K562 (cell line): ENCODE measurements around the gene SMCHD1. TPM values are rescaled to one million over a fixed set of nuclear protein-coding genes. Genes with fewer than 3 reads are reported as not detected.

Source experiments
- BHLHE40 ChIP-seq: IDR thresholded peaks from 2 replicates; pipeline ENCODE4 v1.6.1; 2011; ENCODE audit warnings: low read length, improper control_type of control experiment
- CHAMP1 ChIP-seq: fragments of 450-650 bp; IDR thresholded peaks from 2 replicates; pipeline ENCODE4 v1.6.1; 2016; ENCODE audit warnings: mild to moderate bottlenecking
- CREB3 ChIP-seq: fragments of 450-650 bp; conservative IDR thresholded peaks from 2 replicates; pipeline ENCODE4 v1.6.1; 2016; ENCODE audit warnings: missing genetic modification characterization, low read depth, mild to moderate bottlenecking, missing compliant biosample characterization, moderate library complexity
- DPF2 ChIP-seq: fragments of 450-650 bp; IDR thresholded peaks from 2 replicates; pipeline ENCODE4 v1.6.1; 2016
- RAD51 ChIP-seq: fragments of 450-650 bp; IDR thresholded peaks from 2 replicates; pipeline ENCODE4 v1.7.1; 2016; ENCODE audit warnings: low read depth, mild to moderate bottlenecking, borderline replicate concordance
- RFX1 ChIP-seq: fragments of 450-650 bp; IDR thresholded peaks from 2 replicates; pipeline ENCODE4 v1.6.1; 2016; ENCODE audit warnings: mild to moderate bottlenecking, moderate library complexity
- RNF2 ChIP-seq: sonication (generic); IDR thresholded peaks from 2 replicates; pipeline ENCODE4 v1.6.1; 2016
- SP2 ChIP-seq: IDR thresholded peaks from 2 replicates; pipeline ENCODE4 v1.6.1; 2011; ENCODE audit warnings: mild to moderate bottlenecking, low read depth, low read length, moderate library complexity; ENCODE audit not compliant: poor library complexity, severe bottlenecking; ENCODE audit errors: extremely low read depth
- SREBF2 ChIP-seq: sonication (generic); formaldehyde crosslinking; IDR thresholded peaks from 2 replicates; pipeline ENCODE4 v1.4.0; 2020; ENCODE audit warnings: mild to moderate bottlenecking, missing genetic modification reagents
- TFAP4 ChIP-seq: sonication (generic); formaldehyde crosslinking; IDR thresholded peaks from 2 replicates; pipeline ENCODE4 v1.8.0; 2022; ENCODE audit warnings: missing genetic modification reagents, mild to moderate bottlenecking, moderate library complexity, borderline replicate concordance
- TRIM24 ChIP-seq, 2 experiments: fragments of 450-650 bp; IDR thresholded peaks; 2 replicates each; pipeline ENCODE4 v1.6.1; 2016
- ZNF280B ChIP-seq: fragments of 250-450 bp; sonication (Bioruptor Pico); IDR thresholded peaks from 2 replicates; pipeline ENCODE4 v1.5.1; 2021; ENCODE audit warnings: mild to moderate bottlenecking
- ZNF395 ChIP-seq: fragments of 200-800 bp; sonication (Bioruptor generic); IDR thresholded peaks from 2 replicates; pipeline ENCODE4 v1.6.1; 2017; ENCODE audit warnings: missing genetic modification characterization, missing compliant biosample characterization
- ZNF583 ChIP-seq: fragments of 250-450 bp; sonication (Bioruptor Pico); IDR thresholded peaks from 2 replicates; pipeline ENCODE4 v1.4.0; 2020
- ZNF592 ChIP-seq: fragments of 450-650 bp; IDR thresholded peaks from 2 replicates; pipeline ENCODE4 v1.6.1; 2017; ENCODE audit warnings: antibody characterized with exemption, mild to moderate bottlenecking
- polyA plus RNA-seq, 8 experiments: library from polyadenylated mRNA; depleted of rRNA in 4 of 8; stranded (reverse) in 5 of 8; unstranded in 3 of 8; fragments of >200 nt; fragmentation: Nextera tagmentation in 2 of 8; fragmentation: Illumina TruSeq in 1 of 8; extraction: Ambion mirVana in 2 of 8; extraction: Trizol in 1 of 8; gene quantifications; 2 replicates each; pipeline versions ENCODE4 v1.2.1 to v1.2.3, GENCODE V29; 2011 to 2014; ENCODE audit warnings: inconsistent platforms in 1 of 8, missing spikeins in 1 of 8
- total RNA-seq, 7 experiments: library from RNA; depleted of rRNA in 6 of 7; stranded (reverse); fragments of >200 nt in 6 of 7; fragmentation: Illumina TruSeq in 2 of 7; extraction: Trizol in 2 of 7; gene quantifications; 2 replicates each; pipeline versions ENCODE4 v1.2.1 to v1.2.3, GENCODE V29; 2011 to 2021; ENCODE audit warnings: low replicate concordance in 1 of 7

The SMCHD1 gene
- total and polyA plus RNA-seq, 9 of the 15 experiments (the other 6 are each of a cell fraction or from before 2014, with no cell fraction given) = 6.3 to 144 (median 72.7) TPM

GRCh38 chr18:2655178-2655953 lies at the start of gene SMCHD1 (continued):
- TF ChIP-seq CREB3 (tag) = no peak
- no peak for TF ChIP-seq ZNF280B (CRISPR knock-in tag)
- TF ChIP-seq BHLHE40 = peak; percentile 78
- TF ChIP-seq SREBF2 (CRISPR knock-in tag) = no peak
- no peak for TF ChIP-seq SP2
- peak; percentile 71 for TF ChIP-seq TFAP4 (CRISPR knock-in tag)
- no peak for TF ChIP-seq CHAMP1
- TF ChIP-seq TRIM24 (IDR thresholded peaks at IDR 0.05) = no peak; a peak in 1 of 4 replicates
- TF ChIP-seq ZNF583 (CRISPR knock-in tag) = no peak
- no peak for TF ChIP-seq RFX1
- peak; percentile 76; the same call in 1 of the 2 replicates for TF ChIP-seq ZNF395
- peak; percentile 52 for TF ChIP-seq ZNF592
- TF ChIP-seq DPF2 = no peak
- peak; percentile 43; the same call in 1 of the 2 replicates for TF ChIP-seq RNF2
- TF ChIP-seq RAD51 = no peak
